ENCODE measurements around the gene TPP2. TPM values are rescaled to one million over a fixed set of nuclear protein-coding genes. Genes with fewer than 3 reads are reported as not detected.

The TPP2 gene
- total RNA-seq, 4 donors from 2014 or later = 77.3 to 229 (median 99.1) TPM

DNA sequence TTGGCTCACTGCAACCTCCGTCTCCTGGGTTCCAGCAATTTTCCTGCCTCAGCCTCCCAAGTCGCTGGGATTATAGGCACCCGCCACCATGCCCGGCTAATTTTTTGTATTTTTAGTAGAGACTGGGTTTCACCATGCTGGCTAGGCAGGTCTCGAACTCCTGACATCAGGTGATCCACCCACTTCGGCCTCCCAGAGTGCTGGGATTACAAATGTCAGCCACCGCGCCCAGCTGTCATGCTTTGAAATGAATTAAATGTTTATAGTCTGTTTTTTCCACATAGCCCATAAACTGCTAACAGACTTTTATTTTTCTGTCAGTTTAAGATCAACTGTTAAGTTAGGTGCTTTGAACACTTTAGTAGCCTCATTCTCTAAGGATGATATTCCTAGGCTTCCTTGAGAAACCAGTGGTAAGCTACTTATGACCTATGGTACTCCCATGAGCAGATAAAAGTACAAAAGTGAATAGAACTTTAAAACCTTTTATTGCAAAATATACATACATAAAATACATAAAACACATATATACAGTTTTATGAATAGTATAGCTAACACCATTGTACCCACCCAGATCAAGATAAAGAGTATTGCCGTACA lies 13.6 kb downstream of the TPP2 start:
- WGBS, 2 donors = 99% methylated on average over 9 of the region's 9 CpGs
- H3K4me3 ChIP-seq (replicated peaks in 1 of 3) = no peak overlapping the region
- no peaks in the 10 kb centered on the region for H3K9me3 ChIP-seq
- DNase-seq = no peak
- H3K27me3 ChIP-seq = no peaks in the 10 kb centered on the region
- peaks cover 7 to 32% of the 10 kb centered on the region in 2 donors for H3K36me3 ChIP-seq
- H3K4me1 ChIP-seq = no peaks in the 10 kb centered on the region
- TF ChIP-seq, protein P1, sequence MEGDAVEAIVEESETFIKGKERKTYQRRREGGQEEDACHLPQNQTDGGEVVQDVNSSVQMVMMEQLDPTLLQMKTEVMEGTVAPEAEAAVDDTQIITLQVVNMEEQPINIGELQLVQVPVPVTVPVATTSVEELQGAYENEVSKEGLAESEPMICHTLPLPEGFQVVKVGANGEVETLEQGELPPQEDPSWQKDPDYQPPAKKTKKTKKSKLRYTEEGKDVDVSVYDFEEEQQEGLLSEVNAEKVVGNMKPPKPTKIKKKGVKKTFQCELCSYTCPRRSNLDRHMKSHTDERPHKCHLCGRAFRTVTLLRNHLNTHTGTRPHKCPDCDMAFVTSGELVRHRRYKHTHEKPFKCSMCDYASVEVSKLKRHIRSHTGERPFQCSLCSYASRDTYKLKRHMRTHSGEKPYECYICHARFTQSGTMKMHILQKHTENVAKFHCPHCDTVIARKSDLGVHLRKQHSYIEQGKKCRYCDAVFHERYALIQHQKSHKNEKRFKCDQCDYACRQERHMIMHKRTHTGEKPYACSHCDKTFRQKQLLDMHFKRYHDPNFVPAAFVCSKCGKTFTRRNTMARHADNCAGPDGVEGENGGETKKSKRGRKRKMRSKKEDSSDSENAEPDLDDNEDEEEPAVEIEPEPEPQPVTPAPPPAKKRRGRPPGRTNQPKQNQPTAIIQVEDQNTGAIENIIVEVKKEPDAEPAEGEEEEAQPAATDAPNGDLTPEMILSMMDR (IDR thresholded peaks at IDR 0.05) = no peak
- TF ChIP-seq POLR2A (IDR thresholded peaks at IDR 0.05) = no peak
- no peak overlapping the region for H3K27ac ChIP-seq
- intact Hi-C loops (cut with DNase I) = no loop called here

DNA sequence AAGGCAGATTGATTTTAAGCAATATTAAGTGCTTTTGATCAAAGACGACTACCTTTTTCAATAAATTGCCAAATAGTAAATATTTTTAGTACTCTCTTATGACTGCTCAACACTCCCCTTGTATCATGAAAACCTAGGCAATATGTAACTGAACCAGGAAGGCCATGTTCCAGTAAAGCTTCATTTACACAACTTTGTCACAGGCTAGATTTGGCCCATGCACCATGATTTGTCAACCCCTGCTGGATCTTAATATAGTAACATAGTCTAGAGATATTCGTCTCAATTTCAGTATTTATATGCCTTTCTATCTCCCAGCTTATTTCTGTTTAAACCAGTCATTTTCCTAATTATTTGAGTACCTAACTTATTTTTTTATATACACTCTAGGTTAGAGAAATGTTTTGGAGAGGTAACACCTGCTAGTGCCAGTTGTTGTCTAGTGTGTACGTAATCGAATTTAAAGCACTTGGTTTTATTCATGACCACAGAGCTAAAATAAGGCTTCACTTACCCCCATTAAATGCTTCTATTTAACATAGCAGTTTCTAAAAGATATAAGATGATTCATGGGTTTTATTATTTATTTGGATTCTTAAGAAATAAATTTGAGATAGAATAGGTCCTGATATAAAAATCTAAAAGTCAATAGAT lies 21.0 kb downstream of the TPP2 start:
- H3K36me3 ChIP-seq = peaks cover 38 to 50% of the 10 kb centered on the region in 2 donors
- WGBS, 2 donors = 93 to 96% methylated on average over 4 of the region's 4 CpGs

DNA sequence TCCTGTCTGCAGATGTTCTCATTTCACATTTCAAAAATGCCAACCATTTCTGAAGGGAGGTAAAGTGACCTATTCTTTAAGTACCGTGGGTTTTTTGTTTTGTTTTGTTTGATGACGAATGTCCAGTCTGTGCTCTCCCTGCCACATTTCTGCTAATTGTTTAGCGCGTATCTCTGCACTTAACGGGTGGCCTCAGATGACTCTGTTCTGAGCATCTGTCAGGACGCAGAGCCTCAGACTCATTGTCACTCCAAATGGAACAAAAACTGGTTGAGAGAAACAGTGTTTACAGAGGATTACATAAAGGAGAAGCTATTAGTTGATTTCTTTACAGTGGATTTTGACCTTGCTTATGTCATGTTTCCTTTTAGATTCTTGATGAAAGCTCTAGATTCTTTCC lies 23.7 kb downstream of the TPP2 start:
- Histone ChIP-seq H3K4me3 (replicated peaks in 1 of 3) (no peak overlapping the region), H3K27me3 (no peaks in the 10 kb centered on the region), H3K9me3 (no peaks in the 10 kb centered on the region), H3K36me3 (peaks cover 47 to 54% of the 10 kb centered on the region in 2 donors), H3K4me1 (no peaks in the 10 kb centered on the region), H3K27ac (no peak overlapping the region)
- intact Hi-C loops (cut with DNase I) = no loop called here
- TF ChIP-seq, protein P1 (IDR thresholded peaks at IDR 0.05) = no peak
- no peak for TF ChIP-seq POLR2A (IDR thresholded peaks at IDR 0.05)
- no peak for DNase-seq
- WGBS, 2 donors = 92 to 95% methylated on average over 6 of the region's 6 CpGs

More for the DNA sequence above, 21.0 kb downstream of the TPP2 start:
- Histone ChIP-seq H3K4me1 (no peaks in the 10 kb centered on the region), H3K4me3 (replicated peaks in 1 of 3) (no peak overlapping the region), H3K27ac (no peak overlapping the region), H3K27me3 (no peaks in the 10 kb centered on the region), H3K9me3 (no peaks in the 10 kb centered on the region)
- DNase-seq = no peak
- TF ChIP-seq, protein P1 (IDR thresholded peaks at IDR 0.05) = no peak
- TF ChIP-seq POLR2A (IDR thresholded peaks at IDR 0.05) = no peak
- intact Hi-C loops (cut with DNase I) = no loop called here

DNA sequence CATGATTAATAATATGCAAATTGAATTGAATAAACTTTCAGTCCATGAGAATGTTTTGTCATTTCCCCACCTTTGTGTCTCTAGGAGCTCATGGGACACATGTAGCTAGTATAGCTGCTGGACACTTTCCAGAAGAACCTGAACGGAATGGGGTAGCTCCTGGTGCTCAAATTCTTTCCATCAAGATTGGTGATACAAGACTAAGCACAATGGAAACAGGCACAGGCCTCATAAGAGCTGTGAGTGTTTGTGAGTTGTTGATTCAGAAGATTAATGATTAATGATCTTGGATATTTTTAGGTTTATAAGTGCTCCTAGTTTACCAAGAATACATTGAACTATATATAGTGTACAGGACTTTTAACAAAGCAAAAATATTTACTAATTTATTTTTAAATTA lies 30.1 kb downstream of the TPP2 start:
- Histone ChIP-seq H3K36me3 (peaks cover 25 to 31% of the 10 kb centered on the region in 2 donors), H3K9me3 (no peaks in the 10 kb centered on the region), H3K27me3 (no peaks in the 10 kb centered on the region), H3K27ac (no peak overlapping the region), H3K4me3 (replicated peaks in 1 of 3) (no peak overlapping the region), H3K4me1 (no peaks in the 10 kb centered on the region)
- no peak for DNase-seq
- 74 to 82% methylated on average over 1 of the region's 1 CpG for WGBS, 2 donors
- TF ChIP-seq, protein P1 (IDR thresholded peaks at IDR 0.05) = no peak
- no peak for TF ChIP-seq POLR2A (IDR thresholded peaks at IDR 0.05)
- intact Hi-C loops (cut with DNase I) = no loop called here

DNA sequence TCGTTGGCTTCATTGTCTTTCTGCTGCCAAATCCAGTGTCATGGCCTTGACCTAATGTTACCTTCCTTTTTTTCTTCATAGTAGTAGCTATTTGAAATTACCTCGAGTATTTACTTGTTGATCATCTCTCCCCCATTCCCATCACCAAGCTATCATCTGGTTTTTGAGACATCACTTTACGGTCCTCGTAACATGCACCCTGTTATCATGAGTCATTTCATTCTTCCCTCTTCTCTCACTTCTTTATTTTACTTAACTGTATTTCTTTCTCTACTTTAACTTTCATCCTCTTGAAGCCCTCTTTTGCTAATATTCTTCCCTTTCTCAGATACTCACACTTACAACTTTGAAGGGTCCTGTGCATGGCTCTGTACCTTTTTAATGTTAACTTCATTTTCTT lies 31.8 kb downstream of the TPP2 start:
- no peak for TF ChIP-seq POLR2A (IDR thresholded peaks at IDR 0.05)
- TF ChIP-seq, protein P1 (IDR thresholded peaks at IDR 0.05) = no peak
- no peaks in the 10 kb centered on the region for H3K4me1 ChIP-seq
- WGBS, 2 donors = 92 to 93% methylated on average over 4 of the region's 4 CpGs
- no peak overlapping the region for H3K4me3 ChIP-seq (replicated peaks in 1 of 3)
- H3K9me3 ChIP-seq = no peaks in the 10 kb centered on the region
- no peak overlapping the region for H3K27ac ChIP-seq
- no peak for DNase-seq
- no peaks in the 10 kb centered on the region for H3K27me3 ChIP-seq
- intact Hi-C loops (cut with DNase I) = no loop called here
- H3K36me3 ChIP-seq = peaks cover 23 to 28% of the 10 kb centered on the region in 2 donors

Data from thyroid gland (tissue), 4 donors.